GM18505 (cell line): ENCODE measurements around the gene APBA2.

Experiments used
- ATAC-seq: cut with Tn5 transposase; IDR thresholded peaks from one replicate; pipeline ENCODE4 v1.9.1; 2021; ENCODE audit not compliant: unreplicated experiment
- POLR2A ChIP-seq: IDR thresholded peaks from 4 replicates; pipeline ENCODE4 v1.6.1; 2011; ENCODE audit warnings: borderline replicate concordance; ENCODE audit not compliant: insufficient read depth, insufficient read length; ENCODE audit errors: extremely low read depth

APBA2 gene

DNA sequence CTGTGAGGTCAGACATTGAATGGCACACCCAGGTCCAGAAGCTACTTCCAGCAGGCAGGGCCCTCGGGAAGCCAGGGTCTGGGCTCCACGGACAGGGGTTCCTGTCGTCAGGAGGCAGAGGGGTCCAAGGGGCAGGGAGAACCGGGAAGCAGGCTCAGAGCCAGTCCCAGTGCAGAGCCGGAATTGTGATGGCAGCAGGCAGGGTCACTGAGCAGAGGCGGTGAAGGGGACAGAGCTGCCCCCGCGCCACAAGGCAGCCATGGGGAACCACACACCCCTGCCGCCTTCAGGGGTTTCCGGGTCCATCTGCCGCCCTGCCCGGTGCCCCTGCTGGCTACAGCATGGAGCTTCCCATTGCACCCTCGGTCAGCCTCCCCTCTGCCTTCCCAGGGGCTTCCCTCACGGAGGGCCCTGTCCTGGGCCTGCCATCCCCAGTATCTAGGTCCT lies 247.0 kb downstream of the APBA2 start:
- no peak for ATAC-seq
- TF ChIP-seq POLR2A: no peak

DNA sequence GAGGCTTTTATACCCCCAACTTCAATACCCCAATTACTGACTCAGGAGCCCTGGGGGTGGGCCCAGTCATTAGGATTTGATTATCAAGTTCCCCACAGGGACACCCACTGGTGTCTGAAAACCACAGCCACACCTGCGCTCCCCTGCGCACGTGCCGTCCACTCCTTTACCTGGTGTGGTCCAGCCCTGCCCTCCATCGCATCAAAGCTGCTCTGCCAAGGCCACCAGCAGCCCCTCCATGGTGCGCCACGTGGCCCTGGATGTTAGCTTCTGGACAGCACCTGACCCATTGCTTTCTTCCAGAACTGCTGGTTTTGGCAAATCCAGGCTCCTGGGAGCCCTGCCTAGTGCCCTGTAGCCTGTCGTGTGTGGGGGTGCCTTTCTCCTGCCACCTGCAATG lies 247.5 kb downstream of the APBA2 start:
- TF ChIP-seq POLR2A: no peak
- ATAC-seq: no peak

DNA sequence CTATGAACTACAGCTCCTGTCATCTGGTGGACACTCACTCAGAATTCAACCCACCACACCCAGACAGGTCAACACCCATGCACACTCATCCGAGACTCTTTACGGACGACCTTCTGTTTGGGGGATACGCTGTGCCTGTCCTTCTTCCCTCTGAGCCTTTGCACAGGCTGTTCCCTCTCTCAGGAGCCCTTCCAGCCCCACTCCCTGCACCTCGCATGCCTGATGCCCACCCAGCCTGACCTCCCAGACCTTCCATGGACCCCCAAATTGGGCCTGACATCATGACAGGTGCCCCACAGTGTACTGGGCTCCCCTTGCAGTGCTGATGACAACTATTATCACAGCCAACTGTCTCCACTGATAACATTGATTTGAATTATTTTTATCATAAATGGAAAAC lies 248.0 kb downstream of the APBA2 start:
- no peak for ATAC-seq
- no peak for TF ChIP-seq POLR2A

DNA sequence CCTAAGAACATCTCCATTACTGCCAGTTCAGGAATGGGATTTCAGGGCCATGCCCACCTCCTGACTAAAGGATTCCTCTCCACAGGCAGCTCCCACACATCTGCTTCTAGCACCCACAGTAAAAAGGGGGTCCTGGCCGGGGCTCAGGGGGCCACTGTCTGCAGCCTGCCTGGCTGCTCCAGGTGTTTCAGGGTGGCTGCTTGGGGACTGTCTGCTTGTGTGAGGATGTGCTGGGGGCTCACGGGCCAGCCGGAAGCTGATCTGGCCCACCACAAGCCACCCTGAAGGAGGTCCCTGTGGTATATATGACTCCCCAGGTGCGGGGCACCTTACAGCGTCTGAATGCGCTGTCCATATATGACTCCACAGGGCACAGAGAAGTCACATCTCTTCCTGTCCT lies 248.5 kb downstream of the APBA2 start:
- no peak for TF ChIP-seq POLR2A
- no peak for ATAC-seq

DNA sequence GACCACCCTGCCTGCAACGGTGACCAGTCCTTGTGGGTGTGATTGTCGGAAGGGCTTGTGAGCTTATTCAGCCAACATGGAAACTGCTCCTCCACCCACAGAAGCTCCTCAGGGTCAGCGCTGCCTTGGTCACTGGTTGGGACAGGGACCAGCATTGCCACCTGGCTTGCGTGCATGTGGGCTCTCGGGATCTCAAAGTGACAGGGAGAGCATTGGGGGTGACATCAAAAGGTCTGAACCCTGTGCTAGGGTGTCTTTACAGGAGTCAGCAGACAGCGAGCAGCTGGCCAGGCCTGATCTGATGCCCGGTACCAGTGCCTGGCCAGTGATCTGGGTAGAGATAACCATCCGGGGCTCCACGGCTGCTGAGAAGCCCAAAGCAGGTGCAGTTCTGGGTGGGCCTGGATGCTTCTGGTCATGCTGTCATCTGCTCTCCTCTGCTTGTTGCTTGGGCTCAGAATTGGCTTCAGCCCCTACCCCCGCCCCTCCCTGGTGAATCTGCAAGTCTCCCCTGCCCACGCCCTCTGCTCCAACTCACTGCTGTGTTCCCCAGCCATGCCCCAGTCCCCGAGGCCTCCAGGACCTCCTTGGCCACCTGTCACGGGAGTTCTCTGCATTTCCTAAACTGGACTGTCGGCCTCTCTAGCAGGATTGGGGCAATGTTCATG lies 249.0 kb downstream of the APBA2 start:
- TF ChIP-seq POLR2A: no peak
- ATAC-seq: no peak

DNA sequence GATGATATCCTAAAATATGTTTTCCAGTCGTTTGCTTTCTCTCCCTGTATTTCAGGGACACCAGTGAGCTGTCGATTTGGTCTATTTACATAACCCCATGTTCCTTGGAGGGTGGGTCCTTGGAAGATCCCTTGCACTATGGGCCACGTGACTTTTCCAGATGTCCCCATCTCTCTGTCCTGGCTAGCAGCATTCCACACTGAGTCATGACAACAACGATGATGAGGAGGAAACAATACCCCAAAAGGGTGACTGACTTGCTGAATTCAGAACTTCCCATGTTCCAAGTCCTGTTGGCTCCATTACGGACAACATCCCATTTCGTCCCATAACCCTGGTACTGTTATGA lies 249.5 kb downstream of the APBA2 start:
- no peak for TF ChIP-seq POLR2A
- no peak for ATAC-seq

DNA sequence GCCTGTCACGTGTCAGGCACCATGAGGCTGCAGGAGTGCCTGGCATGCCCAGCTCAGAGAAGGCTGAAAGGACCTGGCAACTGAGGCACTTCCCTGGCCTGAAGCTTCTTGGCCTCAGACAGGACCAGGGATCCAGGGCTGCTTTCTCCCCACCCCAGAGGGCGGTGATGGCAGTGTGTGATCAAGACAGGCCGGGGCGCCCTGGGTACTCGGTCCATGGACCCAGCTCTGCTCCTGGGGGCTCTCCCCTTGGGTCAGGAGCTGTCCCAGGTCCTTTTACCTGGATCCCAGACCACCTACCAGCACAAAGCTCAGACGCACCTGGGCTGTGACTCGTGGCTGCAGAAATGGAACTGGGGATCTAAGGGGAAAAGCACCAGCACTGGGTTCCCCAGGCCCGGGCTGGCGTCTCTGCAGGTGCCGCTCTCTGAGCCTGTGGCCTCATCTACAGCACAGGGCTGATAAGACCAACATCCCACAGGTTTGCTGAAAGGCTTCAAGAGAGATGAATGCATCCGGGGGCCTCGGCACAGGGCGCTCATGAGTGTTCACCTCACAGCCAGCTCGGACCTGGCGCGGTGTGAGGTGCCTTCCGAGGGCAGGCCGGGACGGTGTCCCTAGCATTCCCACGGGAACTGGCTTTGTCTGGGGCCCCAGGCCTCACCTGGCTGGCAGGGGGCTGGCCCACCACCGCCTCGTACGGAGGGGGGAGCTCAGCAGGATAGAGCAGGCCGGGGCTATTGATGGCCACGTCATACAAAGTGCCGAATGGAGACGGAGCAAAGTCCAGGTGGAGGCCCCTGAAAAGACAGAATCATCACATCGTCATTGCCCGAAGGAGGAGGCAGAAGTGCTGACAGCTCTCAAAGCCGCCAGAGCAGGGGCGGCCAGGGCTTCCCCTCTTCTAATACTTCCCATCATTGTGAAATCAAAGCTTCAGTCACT lies 250.2 kb downstream of the APBA2 start:
- TF ChIP-seq POLR2A: no peak
- no peak for ATAC-seq

DNA sequence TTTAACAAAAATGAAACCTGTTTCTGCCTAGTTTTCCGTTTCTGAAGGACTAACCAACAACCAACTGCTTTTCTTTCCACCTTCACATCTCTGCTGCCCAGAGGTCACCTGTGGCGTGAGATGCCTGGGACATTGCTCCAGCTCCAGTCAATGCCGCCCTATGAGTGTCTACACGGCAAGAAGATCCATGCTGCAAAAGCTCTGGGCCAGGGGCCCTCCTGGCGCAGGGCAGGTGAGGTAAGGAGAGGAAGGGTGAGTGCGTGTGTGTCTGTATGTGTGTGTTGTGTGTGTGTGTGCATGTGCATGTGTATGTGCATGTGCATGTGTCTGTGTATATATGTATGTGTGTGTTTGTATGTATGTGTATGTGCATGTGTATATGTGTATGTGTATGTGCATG lies 252.5 kb downstream of the APBA2 start:
- TF ChIP-seq POLR2A: no peak
- ATAC-seq: no peak

DNA sequence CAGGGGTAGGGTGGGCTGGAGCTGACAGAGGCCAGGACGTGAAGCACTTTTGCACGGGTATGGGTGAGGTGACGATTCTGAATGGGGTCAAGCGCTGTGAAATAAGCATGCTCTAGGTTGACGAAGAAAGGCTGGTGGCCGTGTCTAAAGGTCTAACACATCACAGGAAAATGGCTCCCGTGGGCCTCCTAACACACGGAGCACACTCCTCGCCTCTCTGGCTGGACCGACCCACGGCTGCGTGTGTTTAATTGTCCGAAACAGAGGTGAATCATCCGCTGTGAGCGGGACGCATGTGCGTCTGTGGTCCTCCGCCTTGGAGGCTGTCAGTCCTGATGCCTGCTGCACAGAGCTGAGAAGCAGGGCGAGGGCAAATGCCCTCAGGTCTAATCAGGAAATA lies 253.3 kb downstream of the APBA2 start:
- no peak for ATAC-seq
- no peak for TF ChIP-seq POLR2A

DNA sequence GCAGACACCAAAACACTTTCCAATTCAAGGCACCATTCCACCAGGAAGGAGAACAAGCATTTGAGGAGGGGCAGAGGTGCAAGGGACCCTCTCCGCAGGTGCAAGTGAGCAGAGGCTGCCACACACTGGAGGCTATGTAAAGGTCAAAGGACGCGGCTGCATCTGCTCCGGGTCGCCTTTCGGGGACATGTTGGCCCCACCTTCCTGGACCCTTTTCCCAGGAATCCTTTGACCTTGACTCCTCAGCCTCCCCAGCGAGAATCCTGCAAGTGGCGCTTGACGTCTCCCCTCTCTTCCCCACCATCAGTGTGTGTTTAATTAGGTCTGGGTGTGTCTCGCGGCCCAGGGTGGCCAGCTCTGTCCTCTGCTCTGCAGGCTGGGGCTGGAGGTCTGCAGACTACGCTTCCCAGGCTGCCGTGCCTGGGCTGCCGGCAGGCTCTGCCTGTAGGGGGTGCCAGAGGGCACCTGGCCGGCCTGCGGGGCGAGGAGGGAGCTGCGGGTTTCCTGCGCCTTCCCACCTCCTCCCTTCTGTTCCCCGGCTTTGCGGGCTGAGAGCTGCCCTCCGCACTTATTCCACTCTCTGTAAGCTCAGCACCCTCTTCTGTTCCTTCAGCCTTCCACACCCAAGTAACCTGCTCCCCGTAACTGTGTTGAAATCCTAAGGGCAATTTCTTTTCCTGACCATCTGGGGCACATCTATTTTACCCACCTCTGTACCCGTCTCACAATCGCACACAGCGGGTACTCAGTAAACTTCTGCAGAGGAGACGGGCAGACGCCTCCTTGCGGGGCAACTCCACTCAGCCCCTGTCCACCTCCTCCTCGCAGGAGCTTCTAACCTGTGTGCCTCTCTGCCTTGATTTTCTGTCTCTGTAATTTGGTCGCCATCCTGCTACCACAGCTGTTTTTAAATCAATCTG lies 254.0 kb downstream of the APBA2 start:
- ATAC-seq: no peak
- TF ChIP-seq POLR2A: no peak

DNA sequence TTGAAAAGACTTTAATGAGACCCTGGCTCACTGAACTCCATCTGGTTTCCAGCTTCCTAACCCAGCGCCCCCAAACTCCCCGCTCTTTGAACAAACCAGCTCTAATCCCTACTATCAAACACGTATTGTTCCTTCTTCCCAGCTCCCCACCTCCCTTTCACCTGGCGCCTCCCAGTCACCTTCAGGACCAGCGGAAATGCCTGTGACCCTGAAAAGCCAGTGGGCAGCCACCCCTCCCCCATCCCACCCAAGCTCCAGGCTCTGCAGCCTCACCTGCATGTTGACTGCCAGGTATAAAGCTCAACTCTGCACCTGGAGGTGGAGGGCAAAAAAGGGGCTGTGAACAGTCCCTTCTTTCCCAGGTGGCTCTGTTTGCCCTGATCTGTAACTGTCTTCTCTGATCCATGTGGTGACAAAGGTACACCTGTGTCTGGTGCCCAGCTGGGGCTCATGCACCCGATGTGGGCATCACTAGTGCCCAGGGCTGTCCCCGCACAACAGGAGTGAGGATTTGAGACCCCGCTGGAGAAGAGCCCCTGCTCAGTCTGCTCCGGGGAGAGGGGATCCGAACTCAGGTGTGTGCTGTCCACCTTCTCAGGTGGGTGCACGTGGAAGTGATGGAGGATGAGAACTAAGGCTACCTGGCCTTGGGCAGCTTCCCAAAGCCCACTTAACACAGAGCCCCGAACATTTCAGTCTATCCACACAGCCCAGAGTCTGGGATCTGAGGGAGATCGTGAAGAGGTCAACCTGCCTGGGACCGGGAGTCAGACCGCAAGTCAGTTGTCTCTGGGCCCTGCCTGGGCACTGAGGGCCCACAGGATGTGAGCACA lies 254.9 kb downstream of the APBA2 start:
- no peak for ATAC-seq

DNA sequence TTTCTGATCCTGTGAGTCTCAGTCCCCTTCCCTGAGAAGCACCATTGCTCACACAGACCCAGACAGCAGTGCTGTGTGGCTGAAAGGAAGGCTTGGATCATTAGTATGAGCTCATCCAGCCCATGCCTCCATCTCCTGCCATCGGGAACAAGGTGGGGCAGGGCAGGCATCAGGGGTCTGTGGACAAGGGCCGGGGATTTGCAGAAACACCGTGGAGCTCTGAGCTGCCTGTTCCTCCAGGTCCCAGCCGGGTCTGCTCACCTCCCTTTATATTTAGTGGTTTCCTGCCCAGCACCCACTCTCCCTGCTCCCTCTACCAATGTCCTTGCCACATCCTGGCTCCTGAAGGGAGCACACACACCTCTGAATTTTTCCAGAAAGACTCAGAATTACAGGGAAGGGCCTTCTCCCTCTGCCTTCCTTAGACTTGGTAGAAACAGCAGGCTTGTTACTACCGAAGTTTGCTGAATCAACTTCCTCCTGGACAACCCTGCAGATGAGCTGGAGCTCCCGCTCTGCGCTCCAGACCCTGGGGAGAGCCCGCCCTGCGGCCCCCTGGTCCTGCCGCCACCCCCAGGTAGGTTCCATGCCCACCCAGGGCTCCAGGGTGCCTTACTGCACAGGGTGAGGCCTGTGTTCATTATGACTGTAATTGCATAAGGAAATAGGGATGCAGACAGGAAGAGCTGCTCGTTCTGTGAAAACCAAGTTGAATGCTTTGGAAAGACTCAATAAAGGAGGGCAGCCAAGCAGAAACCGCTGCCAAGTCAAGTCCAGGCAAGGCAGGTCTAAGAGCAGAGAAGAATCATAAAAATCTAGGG lies 255.7 kb downstream of the APBA2 start:
- no peak for ATAC-seq
- no peak for TF ChIP-seq POLR2A

More for the DNA sequence above, 254.9 kb downstream of the APBA2 start:
- TF ChIP-seq POLR2A: no peak

DNA sequence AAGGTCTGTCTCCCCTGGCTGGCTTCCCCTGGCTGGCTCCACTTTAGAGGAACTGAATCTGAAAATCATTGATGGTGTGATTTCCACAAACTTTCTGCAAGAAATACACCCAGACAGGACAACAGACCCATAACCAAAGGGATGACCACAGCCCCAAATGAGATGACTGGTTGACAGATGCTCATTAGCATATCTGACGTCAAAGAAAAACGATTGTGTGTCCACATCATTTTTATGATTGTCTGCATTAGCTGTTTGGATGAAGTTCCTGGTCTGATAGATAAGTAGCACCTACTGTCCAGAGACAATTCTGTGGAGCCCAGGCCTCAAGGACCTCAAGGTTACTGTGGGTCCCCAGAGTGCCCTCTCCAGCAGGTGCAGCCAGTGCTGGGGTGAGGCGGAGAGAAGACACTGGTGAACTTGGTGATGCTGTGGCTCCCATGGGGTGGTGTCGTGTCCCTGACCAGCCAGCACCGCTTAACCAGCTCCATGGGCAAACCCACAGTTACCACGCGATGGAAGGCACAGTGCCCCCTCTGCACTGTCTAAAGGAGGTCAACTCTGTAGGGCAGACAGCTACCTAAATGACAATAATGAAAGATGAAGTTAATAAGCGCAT lies 256.5 kb downstream of the APBA2 start:
- no peak for TF ChIP-seq POLR2A
- no peak for ATAC-seq
